Astrocyte (in vitro differentiated cells and primary cell): ENCODE measurements around the gene CTNNA3. TPM values are rescaled to one million over a fixed set of nuclear protein-coding genes. Genes with fewer than 3 reads are reported as not detected.

ENCODE experiments used
- DNase-seq: peaks from one replicate; pipeline ENCODE4 v3.0.0-alpha.2; 2010; ENCODE audit warnings: low read depth
- FAIRE-seq: peaks from 2 replicates; lab custom pipeline; 2011; peaks lifted over from hg19 to GRCh38; lab: Jason Lieb, UNC
- H2AFZ ChIP-seq: 2 replicates; pipeline ENCODE4 v1.6.0; 2012; ENCODE audit warnings: low read depth, low read length, inconsistent platforms
- H3K27ac ChIP-seq: 2 replicates; pipeline ENCODE4 v1.5.1; 2011; ENCODE audit warnings: low read depth, low read length, inconsistent platforms
- H3K27me3 ChIP-seq: 2 replicates; pipeline ENCODE4 v1.6.0; 2011; ENCODE audit warnings: low read length, inconsistent platforms; ENCODE audit not compliant: insufficient read depth
- H3K36me3 ChIP-seq: 2 replicates; pipeline ENCODE4 v1.5.1; 2011; ENCODE audit warnings: low read length, inconsistent platforms; ENCODE audit not compliant: insufficient read depth
- H3K4me1 ChIP-seq: 2 replicates; pipeline ENCODE4 v1.5.1; 2011; ENCODE audit warnings: low read length, inconsistent platforms; ENCODE audit not compliant: insufficient read depth
- H3K4me2 ChIP-seq: 2 replicates; pipeline ENCODE4 v1.6.0; 2012; ENCODE audit warnings: low read length, inconsistent platforms
- H3K4me3 ChIP-seq: 2 replicates; pipeline ENCODE4 v1.5.1; 2011; ENCODE audit warnings: low read depth, mild to moderate bottlenecking, low read length, inconsistent platforms; ENCODE audit not compliant: insufficient read depth
- H3K79me2 ChIP-seq: 2 replicates; pipeline ENCODE4 v1.6.0; 2012; ENCODE audit warnings: mild to moderate bottlenecking, low read length, inconsistent platforms; ENCODE audit not compliant: insufficient read depth
- H3K9ac ChIP-seq: 2 replicates; pipeline ENCODE4 v1.6.0; 2012; ENCODE audit warnings: mild to moderate bottlenecking, low read length, inconsistent platforms
- H3K9me3 ChIP-seq: 2 replicates; pipeline ENCODE4 v1.5.1; 2012; ENCODE audit warnings: low read depth, mild to moderate bottlenecking, low read length, inconsistent platforms; ENCODE audit not compliant: insufficient read depth
- H4K20me1 ChIP-seq: 2 replicates; pipeline ENCODE4 v1.6.0; 2012; ENCODE audit warnings: low read length, inconsistent platforms; ENCODE audit not compliant: insufficient read depth
- H3K27ac Mint-ChIP-seq: one replicate; pipeline ENCODE4 v1.8.0; 2021; ENCODE audit warnings: mild to moderate bottlenecking, mixed read lengths; ENCODE audit not compliant: unreplicated experiment
- H3K27me3 Mint-ChIP-seq: one replicate; pipeline ENCODE4 v1.8.0; 2021; ENCODE audit warnings: low read depth, mixed read lengths; ENCODE audit not compliant: unreplicated experiment
- H3K36me3 Mint-ChIP-seq: one replicate; pipeline ENCODE4 v1.8.0; 2021; ENCODE audit warnings: low read depth, mixed read lengths; ENCODE audit not compliant: unreplicated experiment
- H3K4me1 Mint-ChIP-seq: one replicate; pipeline ENCODE4 v1.8.0; 2021; ENCODE audit warnings: low read depth, mixed read lengths; ENCODE audit not compliant: unreplicated experiment
- H3K4me3 Mint-ChIP-seq: one replicate; pipeline ENCODE4 v1.8.0; 2021; ENCODE audit warnings: mild to moderate bottlenecking, moderate library complexity, mixed read lengths; ENCODE audit not compliant: unreplicated experiment
- H3K9me3 Mint-ChIP-seq: one replicate; pipeline ENCODE4 v1.8.0; 2021; ENCODE audit warnings: mild to moderate bottlenecking, mixed read lengths; ENCODE audit not compliant: unreplicated experiment
- EZH2 ChIP-seq: IDR thresholded peaks from 2 replicates; pipeline ENCODE4 v1.6.1; 2012; ENCODE audit warnings: mild to moderate bottlenecking, low read length, inconsistent platforms; ENCODE audit not compliant: insufficient read depth
- total RNA-seq: library from RNA; stranded (reverse); gene quantifications from 2 replicates; pipeline ENCODE4 v1.2.1, GENCODE V29; 2021
- TF ChIP-seq, protein P1 (sequence below): IDR thresholded peaks from 2 replicates; pipeline ENCODE4 v1.5.1; 2011; ENCODE audit warnings: low read depth, mild to moderate bottlenecking, inconsistent platforms, low read length, moderate library complexity; ENCODE audit not compliant: insufficient read depth

CTNNA3 gene
- total RNA-seq, 1 donor from 2014 or later = 0.73 TPM

DNA sequence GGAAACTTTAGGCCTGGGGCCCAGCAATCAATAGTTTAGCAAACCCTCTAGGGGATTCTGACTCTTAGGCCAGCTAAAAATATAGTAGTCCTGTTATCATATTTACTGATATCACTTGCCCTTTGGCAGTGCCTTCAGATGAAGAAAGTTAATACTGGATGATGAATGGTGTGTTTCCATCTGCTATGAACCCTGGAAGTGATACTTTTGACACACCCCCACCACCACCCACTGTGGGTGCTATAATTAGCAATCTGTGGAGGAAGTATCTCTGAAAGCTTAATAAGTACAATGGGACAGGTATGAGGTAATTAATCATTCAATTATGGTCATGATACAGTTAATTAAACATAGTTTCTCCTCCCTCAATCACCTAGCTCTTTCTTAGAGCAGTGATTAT, 860.6 kb downstream of the CTNNA3 start:
- Histone ChIP-seq H3K4me1 (peaks cover 32% of the 10 kb centered on the region), H3K9ac (no peak overlapping the region), H3K36me3 (no peaks in the 10 kb centered on the region), H3K27me3 (no peaks in the 10 kb centered on the region), H3K79me2 (no peaks in the 10 kb centered on the region), H3K4me3 (no peak overlapping the region), H3K4me2 (no peak overlapping the region), H2AFZ (no peak overlapping the region), H3K27ac (no peak overlapping the region), H3K9me3 (no peaks in the 10 kb centered on the region), H4K20me1 (no peaks in the 10 kb centered on the region)
- no peaks in the 10 kb centered on the region for H3K9me3 Mint-ChIP-seq
- no peaks in the 10 kb centered on the region for H3K27me3 Mint-ChIP-seq
- no peaks in the 10 kb centered on the region for H3K36me3 Mint-ChIP-seq
- DNase-seq (no peak), FAIRE-seq (no peak)
- TF ChIP-seq, protein P1, sequence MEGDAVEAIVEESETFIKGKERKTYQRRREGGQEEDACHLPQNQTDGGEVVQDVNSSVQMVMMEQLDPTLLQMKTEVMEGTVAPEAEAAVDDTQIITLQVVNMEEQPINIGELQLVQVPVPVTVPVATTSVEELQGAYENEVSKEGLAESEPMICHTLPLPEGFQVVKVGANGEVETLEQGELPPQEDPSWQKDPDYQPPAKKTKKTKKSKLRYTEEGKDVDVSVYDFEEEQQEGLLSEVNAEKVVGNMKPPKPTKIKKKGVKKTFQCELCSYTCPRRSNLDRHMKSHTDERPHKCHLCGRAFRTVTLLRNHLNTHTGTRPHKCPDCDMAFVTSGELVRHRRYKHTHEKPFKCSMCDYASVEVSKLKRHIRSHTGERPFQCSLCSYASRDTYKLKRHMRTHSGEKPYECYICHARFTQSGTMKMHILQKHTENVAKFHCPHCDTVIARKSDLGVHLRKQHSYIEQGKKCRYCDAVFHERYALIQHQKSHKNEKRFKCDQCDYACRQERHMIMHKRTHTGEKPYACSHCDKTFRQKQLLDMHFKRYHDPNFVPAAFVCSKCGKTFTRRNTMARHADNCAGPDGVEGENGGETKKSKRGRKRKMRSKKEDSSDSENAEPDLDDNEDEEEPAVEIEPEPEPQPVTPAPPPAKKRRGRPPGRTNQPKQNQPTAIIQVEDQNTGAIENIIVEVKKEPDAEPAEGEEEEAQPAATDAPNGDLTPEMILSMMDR = no peak
- TF ChIP-seq EZH2 = no peak
- peaks cover 44% of the 10 kb centered on the region for H3K4me1 Mint-ChIP-seq
- H3K4me3 Mint-ChIP-seq = no peak overlapping the region
- peak overlapping the region; percentile 92 for H3K27ac Mint-ChIP-seq

DNA sequence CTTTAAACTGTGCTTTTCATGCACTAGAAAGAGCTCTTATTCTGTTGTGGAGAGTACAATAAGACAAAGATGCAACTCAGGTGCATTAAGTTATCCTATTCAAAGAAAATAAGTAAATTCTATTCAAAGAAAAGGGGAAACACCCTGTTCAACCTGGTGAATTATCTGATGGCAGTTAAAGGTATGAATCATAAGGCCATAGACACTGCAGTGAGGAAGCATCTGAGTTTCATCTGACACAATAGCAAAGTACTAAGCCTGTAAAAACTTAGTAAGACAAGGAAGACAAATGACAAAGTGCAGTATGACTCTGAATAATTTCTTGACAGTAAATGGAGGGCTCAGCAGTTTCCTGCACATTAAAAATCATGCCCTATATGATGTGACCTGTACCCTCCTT, 861.2 kb downstream of the CTNNA3 start:
- Histone ChIP-seq H3K79me2 (no peaks in the 10 kb centered on the region), H2AFZ (no peak overlapping the region), H3K4me3 (no peak overlapping the region), H3K9me3 (no peaks in the 10 kb centered on the region), H3K27ac (no peak overlapping the region), H3K4me1 (peaks cover 32% of the 10 kb centered on the region), H4K20me1 (no peaks in the 10 kb centered on the region), H3K9ac (no peak overlapping the region), H3K4me2 (no peak overlapping the region), H3K36me3 (no peaks in the 10 kb centered on the region), H3K27me3 (no peaks in the 10 kb centered on the region)
- Mint-ChIP-seq H3K27me3 (no peaks in the 10 kb centered on the region), H3K36me3 (no peaks in the 10 kb centered on the region), H3K4me1 (peaks cover 44% of the 10 kb centered on the region), H3K4me3 (no peak overlapping the region), H3K9me3 (no peaks in the 10 kb centered on the region), H3K27ac (peak overlapping the region; percentile 27)
- FAIRE-seq (no peak), DNase-seq (no peak)
- TF ChIP-seq, protein P1 = no peak
- TF ChIP-seq EZH2 = no peak

DNA sequence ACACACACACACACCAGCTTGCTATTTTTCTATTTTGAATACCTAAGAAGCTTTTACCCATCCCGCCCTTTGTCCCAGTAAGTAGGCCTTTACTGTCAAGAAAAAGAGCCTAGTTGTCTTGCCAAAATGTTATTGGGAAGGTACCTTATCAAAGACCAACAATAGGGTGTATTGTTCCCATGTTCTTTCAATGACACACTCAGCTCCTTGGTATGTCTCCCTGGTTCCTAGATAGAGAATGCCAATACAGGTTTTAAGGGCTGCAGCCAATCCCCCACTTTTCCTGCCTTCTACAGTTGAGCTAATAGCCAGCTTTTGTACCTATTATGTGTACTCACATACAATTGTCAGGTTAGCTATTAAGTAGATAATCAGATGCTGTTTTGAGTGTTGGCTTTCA, 862.1 kb downstream of the CTNNA3 start:
- Histone ChIP-seq H3K27ac (no peak overlapping the region), H3K27me3 (no peaks in the 10 kb centered on the region), H3K4me3 (no peak overlapping the region), H4K20me1 (no peaks in the 10 kb centered on the region), H3K4me1 (peaks cover 34% of the 10 kb centered on the region), H3K4me2 (no peak overlapping the region), H3K36me3 (no peaks in the 10 kb centered on the region), H3K79me2 (no peaks in the 10 kb centered on the region), H2AFZ (no peak overlapping the region), H3K9ac (no peak overlapping the region), H3K9me3 (no peaks in the 10 kb centered on the region)
- FAIRE-seq (no peak), DNase-seq (no peak)
- Mint-ChIP-seq H3K9me3 (no peaks in the 10 kb centered on the region), H3K27me3 (no peaks in the 10 kb centered on the region), H3K4me1 (peaks cover 45% of the 10 kb centered on the region), H3K4me3 (no peak overlapping the region), H3K36me3 (no peaks in the 10 kb centered on the region), H3K27ac (peak overlapping the region; percentile 21)
- TF ChIP-seq EZH2 = no peak
- TF ChIP-seq, protein P1 = no peak
